ENCODE results near the gene TMPRSS12.

- no peak for TF ChIP-seq POLR2A (IDR thresholded peaks at IDR 0.05)
- TF ChIP-seq, protein P1, sequence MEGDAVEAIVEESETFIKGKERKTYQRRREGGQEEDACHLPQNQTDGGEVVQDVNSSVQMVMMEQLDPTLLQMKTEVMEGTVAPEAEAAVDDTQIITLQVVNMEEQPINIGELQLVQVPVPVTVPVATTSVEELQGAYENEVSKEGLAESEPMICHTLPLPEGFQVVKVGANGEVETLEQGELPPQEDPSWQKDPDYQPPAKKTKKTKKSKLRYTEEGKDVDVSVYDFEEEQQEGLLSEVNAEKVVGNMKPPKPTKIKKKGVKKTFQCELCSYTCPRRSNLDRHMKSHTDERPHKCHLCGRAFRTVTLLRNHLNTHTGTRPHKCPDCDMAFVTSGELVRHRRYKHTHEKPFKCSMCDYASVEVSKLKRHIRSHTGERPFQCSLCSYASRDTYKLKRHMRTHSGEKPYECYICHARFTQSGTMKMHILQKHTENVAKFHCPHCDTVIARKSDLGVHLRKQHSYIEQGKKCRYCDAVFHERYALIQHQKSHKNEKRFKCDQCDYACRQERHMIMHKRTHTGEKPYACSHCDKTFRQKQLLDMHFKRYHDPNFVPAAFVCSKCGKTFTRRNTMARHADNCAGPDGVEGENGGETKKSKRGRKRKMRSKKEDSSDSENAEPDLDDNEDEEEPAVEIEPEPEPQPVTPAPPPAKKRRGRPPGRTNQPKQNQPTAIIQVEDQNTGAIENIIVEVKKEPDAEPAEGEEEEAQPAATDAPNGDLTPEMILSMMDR (IDR thresholded peaks at IDR 0.05) = no peak
These were observed 36.5 kb upstream of the TMPRSS12 start for GRCh38 chr12:50806176-50806575.
